AG04449 (cell line): Measurements from ENCODE around the gene EGR1.

Experiments
- CTCF ChIA-PET: fragments of 350-600 bp; formaldehyde crosslinking; extraction: SDS; loops from one replicate; lab custom pipeline; 2021; ENCODE audit warnings: antibody characterized with exemption; lab: Yijun Ruan, JAX
- POLR2A ChIA-PET: fragments of 400-600, 350-600 bp; formaldehyde crosslinking; extraction: SDS; loops from one replicate; lab custom pipeline; 2020; ENCODE audit warnings: antibody characterized with exemption, inconsistent platforms; lab: Yijun Ruan, JAX
- DNase-seq: peaks from one replicate; pipeline ENCODE4 v3.0.0-alpha.2; 2010; ENCODE audit warnings: low read depth, low spot score
- H3K4me3 ChIP-seq: 2 replicates; pipeline ENCODE4 v1.5.1; 2011; ENCODE audit warnings: low read depth, mild to moderate bottlenecking, control low read depth, low read length
- CTCF ChIP-seq: IDR thresholded peaks from one replicate; pipeline ENCODE4 v1.5.1; 2011; ENCODE audit warnings: mild to moderate bottlenecking, moderate library complexity, low read length, control low read depth, inconsistent platforms; ENCODE audit not compliant: insufficient read depth; ENCODE audit errors: missing control alignments

EGR1 gene

GRCh38 chr5:138467711-138468132 lies 2.4 kb downstream of the EGR1 start:
- H3K4me3 ChIP-seq: peak overlapping the region; percentile 82
- DNase-seq: no peak
- ChIA-PET CTCF (interaction anchor here (0.7 to 12.8 kb wide), 3 partner anchors 16 to 116 kb away, joined by 3 to 207 read pairs (median 69); no protein-coding TSS in a partner anchor), POLR2A (interaction anchor here (0.7 kb wide), 1 partner anchor 19 kb away, joined by 3 read pairs; no protein-coding TSS in a partner anchor)
- no peak for TF ChIP-seq CTCF

- no peak for DNase-seq
- TF ChIP-seq CTCF: no peak
- POLR2A ChIA-PET: interaction anchor here (0.6 to 0.7 kb wide), 2 partner anchors 13 to 19 kb away, joined by 3 to 4 read pairs; no protein-coding TSS in a partner anchor
- CTCF ChIA-PET: interaction anchor here (5.8 to 12.8 kb wide), 2 partner anchors 16 to 33 kb away, joined by 69 to 207 read pairs; no protein-coding TSS in a partner anchor
- H3K4me3 ChIP-seq: no peak overlapping the region
These were observed 3.1 kb downstream of the EGR1 start for GRCh38 chr5:138468133-138468965.

GRCh38 chr5:138468966-138469539 lies 3.8 kb downstream of the EGR1 start:
- ChIA-PET CTCF (interaction anchor here (0.7 to 1.0 kb wide), 2 partner anchors 16 to 35 kb away, joined by 3 to 4 read pairs; no protein-coding TSS in a partner anchor), POLR2A (interaction anchor here (0.6 kb wide), 1 partner anchor 12 kb away, joined by 4 read pairs; no protein-coding TSS in a partner anchor)
- H3K4me3 ChIP-seq: no peak overlapping the region
- no peak for DNase-seq
- no peak for TF ChIP-seq CTCF

GRCh38 chr5:138469540-138470321 lies 4.5 kb downstream of the EGR1 start:
- POLR2A ChIA-PET: no interaction called here

More at GRCh38 chr5:138469540-138470321, 4.5 kb downstream of the EGR1 start:
- TF ChIP-seq CTCF: no peak
- peak; percentile 84 for DNase-seq
- CTCF ChIA-PET: interaction anchor here (0.7 to 1.5 kb wide), 3 partner anchors 15 to 35 kb away, joined by 3 to 4 read pairs (median 3); no protein-coding TSS in a partner anchor
- H3K4me3 ChIP-seq: no peak overlapping the region
